Muscle of back (tissue), 11 donors: ENCODE data around the gene CHKB. TPM values are rescaled to one million over a fixed set of nuclear protein-coding genes. Genes with fewer than 3 reads are reported as not detected.
"Not testable (repeated sequence)": the region's sequence is repeated elsewhere in the genome, so short reads cannot be mapped to it uniquely, and the experiment has no call there.

Experiments
- DNase-seq, 3 donors: peaks; one replicate each; pipeline versions ENCODE4 v3.0.0 to v3.0.0-alpha.2; 2013
- polyA plus RNA-seq, 10 donors: library from polyadenylated mRNA; unstranded; fragments of 120-200 nt; gene quantifications; one replicate each; pipeline ENCODE4 v1.2.1, GENCODE V29; 2013; ENCODE audit not compliant: insufficient read length in 10 of 10

The CHKB gene
- polyA plus RNA-seq, 10 donors = 35.5 to 68.7 (median 46.4) TPM

DNA sequence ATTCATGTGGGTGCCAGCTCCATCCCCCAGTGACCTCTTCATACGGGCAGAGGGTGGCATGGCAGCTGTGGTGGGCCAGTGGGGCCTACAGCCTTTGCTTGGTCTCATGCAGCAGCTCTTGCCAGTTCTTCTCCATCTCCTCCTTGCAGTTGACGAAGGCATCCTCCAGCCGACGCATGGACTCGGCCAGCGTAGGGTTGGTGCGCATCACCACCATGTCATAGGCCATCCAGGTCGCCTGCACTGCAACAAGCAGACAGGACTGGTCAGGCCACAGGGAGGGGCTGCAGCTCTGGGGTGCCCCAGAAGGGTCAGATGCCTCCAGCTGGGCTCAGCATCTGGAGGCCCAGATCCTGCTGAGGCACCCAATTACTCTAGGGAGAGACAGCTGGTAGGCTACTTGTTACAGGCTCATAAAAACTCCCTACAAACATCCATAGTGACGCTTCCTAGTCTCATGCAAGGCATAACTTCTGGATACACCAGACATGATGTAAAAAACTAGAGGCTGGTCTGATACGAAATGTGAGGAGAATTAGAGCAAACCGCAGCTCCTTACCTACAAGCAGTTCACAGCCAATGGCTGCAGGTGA, 31.4 kb downstream of the CHKB start:
- no peak for DNase-seq

DNA sequence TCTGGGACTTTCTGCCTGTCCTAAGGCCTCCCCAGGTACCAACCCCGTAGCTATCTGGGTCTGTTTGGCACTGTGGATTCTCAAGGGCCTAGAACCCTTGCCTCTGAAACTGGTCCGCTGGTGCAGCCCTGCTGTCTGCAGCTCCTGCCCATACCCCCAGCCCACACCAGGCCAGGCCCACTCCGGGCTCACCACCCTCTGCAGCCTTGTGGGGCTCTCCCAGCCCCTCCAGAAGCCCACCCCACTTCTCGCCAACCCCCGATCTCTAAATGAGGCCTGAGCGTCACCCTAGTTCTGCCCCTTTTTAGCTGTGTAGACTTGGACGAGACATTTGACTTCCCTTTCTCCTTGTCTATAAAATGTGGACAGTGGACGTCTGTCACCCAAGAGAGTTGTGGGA, 32.3 kb downstream of the CHKB start:
- DNase-seq = no peak

GRCh38 chr22:50548921-50549790, 33.5 kb downstream of the CHKB start:
- no peak for DNase-seq

- DNase-seq = no peak
Observed at GRCh38 chr22:50548040-50548920, 34.4 kb downstream of the CHKB start.

GRCh38 chr22:50547263-50547985, 35.2 kb downstream of the CHKB start:
- no peak for DNase-seq

DNA sequence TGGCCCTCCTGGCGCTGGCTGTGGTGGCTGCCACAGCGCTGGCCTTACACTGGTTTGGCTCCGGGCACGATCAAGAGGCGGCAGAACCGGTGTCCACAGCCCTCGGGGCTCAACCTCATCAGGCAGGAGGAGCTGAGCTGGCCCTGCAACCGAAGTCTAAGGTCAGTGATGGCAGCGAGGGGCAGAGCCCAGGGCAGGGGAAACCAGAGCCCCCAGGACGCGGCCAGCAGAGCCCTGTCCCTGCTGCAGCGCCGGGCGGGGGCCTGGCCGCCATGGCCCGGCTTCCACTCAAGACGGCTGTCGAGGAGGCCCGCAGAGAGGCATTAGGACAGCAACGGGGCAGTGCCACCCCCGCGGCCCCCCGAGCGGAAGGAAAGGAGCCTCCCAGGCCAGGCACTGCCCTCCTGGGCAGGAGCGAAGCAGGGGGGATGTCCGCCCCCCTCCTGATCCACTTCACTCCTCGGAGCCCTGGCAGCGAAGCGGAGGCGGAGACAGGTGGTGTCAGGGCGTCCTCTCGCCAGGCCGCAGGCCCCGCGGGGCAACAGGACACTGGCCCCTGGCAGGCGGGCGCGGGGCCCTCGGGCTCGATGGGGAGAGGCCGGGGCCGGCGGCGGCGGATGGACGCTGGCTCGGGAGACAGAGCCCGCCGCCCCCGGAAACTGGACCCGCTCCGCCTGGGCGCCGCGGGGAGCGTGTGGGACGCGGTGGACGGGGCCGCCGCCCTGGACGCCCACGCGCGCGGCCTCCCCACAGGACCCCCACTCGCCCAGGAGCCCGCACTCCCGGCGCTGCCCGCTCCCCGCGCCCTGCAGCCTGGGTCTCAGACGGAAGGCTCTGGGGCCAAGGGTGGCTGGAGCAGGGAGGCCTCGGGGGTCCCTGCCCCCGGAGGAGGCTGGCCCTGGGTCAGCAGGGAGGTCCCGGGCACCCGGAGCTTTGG, 36.1 kb downstream of the CHKB start:
- DNase-seq = no peak

DNA sequence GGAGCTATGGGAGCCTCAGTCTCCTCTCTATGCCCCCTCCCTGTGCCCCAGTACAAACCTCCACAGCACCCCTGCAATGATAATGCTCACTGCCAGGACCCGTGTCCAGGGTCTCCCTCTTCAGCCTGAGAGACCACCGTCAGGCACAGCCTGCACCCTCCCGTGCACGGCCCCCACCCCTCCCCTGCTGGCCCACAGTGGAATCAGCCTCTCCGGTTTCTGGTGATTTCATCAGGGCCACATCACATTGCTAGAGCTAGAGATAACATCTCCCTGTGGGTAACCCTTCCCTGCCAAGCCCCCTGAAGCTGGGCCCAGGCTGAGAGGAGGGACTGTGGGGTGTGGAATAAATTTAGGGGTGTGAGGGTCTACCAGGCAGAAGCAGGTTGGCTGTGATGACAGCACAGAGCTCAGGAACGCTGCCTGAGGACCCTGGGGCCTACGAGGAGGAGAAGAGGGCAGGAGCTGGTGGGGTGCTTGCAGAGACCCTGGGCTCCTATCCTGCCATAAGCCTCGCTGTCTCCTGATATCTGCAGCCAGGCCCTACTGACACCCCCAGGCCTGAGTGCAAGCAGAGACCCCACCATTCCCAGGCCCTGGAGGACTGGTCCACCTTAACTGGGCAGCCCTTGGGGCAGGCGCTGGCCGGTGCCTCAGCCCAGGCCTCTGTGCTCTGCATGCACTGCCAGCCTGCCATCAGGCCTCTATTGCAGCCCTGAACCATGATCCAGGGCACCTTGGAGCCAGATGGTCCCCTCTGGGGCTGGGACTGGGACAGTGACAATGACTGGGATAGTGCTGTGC, 36.9 kb downstream of the CHKB start, which contains the start of gene KLHDC7B:
Gene KLHDC7B, plus strand, starts transcription at position 378 of the 804 bp plus-strand sequence. Its CDS starts 345 bp downstream, at position 723.
- no peak for DNase-seq

DNA sequence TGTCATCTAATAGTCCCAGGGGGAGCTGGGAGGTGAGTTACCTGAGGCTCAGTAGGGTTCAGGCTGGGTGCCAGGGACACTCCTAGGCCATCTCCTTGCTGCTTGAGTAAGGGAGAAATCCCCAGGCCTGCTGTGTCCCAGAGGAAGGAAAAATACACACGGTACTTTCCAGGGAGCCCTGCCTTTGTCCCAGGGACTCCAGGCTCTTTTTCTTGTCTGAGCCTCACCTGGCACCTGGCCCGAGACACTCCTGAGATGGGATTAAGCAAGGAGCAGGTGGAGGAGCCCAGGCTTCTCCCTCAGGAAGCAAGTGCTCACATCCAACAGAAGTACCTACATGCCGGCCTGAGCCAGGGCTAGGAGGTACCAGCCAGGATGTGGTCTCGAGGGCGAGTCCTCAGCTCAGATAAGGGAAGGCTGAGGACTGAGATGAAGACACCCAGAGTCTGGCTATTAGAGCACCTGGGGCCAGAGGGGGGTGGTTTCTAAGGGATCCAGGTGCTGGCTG, 37.8 kb downstream of the CHKB start:
- no peak for DNase-seq

GRCh38 chr22:50544078-50544745, 38.4 kb downstream of the CHKB start:
- peak in 1 of 3 donors; percentile 68 for DNase-seq

DNA sequence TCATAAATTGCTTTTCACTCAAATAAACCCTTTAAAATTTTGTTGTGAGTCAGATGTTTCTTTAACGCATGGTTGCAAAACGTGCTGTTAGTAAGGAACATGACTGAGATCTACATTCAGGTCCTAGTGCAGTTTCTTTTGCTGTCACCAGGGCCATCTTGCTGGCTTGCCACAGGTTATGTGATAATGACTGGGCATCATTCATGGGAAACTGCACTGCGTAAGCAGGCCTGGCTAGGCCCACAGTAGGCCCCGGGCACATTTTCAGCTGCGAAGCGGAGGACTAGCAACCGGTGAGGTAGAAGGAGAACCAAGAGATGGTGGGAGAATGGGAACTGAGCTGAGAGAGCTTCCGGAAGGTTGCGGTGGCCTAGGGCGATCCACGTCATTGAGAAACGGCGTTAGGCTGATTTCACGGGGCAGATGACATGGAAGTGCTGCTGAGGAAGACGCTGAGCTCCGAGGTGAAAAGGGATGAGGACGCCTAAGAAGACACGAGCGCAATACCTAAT, 40.2 kb downstream of the CHKB start:
- DNase-seq = no peak

- not testable (repeated sequence) for DNase-seq
Observed at GRCh38 chr22:50541667-50542026, 41.0 kb downstream of the CHKB start.

DNA sequence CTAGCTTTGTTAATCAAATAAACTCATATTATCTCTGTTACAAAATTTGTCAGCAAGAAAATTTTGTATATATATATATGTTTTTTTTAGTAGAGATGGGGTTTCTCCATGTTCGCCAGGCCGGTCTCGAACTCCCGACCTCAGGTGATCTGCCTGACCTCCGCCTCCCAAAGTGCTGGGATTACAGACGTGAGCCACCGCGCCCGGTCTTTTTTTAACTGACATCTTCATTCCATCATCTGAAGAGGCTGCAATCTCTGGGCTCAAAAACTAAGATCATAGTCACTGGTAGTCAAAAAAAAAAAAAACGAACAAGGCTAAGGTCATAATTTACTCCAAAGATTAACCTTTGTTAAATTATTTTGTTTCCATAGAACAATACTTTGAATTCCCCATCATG, 42.3 kb downstream of the CHKB start:
- no peak for DNase-seq

DNA sequence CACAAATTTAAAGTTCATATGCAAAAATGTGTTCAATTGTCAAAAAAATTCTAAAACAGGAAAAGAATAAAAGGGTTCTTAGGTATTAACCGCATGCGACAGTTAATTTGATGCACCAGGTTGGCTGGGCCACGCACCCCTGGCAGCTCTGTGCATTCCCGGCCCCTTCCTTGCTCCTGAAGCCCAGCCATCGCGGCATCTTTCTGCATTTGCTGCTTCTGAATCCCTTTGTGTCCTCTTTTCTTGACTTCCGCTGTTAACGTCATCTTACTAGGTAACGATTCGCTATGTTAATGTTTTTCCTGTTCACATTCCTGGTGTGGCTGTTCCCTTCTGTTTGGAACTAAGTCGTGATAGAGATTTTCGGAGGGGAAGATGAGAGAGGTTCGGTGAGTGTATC, 44.9 kb downstream of the CHKB start:
- no peak for DNase-seq

GRCh38 chr22:50536226-50536625, 46.4 kb downstream of the CHKB start:
- no peak for DNase-seq

- DNase-seq = no peak
Observed at GRCh38 chr22:50535113-50535512, 47.5 kb downstream of the CHKB start.

GRCh38 chr22:50533856-50534711, 48.6 kb downstream of the CHKB start:
- not testable (repeated sequence) for DNase-seq
